Progenitor cell of endocrine pancreas (in vitro differentiated cells): Measurements from ENCODE around the gene ITLN2. TPM values are rescaled to one million over a fixed set of nuclear protein-coding genes. Genes with fewer than 3 reads are reported as not detected.
"Not testable (repeated sequence)": the region's sequence is repeated elsewhere in the genome, so short reads cannot be mapped to it uniquely, and the experiment has no call there.

Source experiments
- DNase-seq: peaks from one replicate; pipeline ENCODE4 v3.0.0; 2021; ENCODE audit warnings: low spot score; ENCODE audit not compliant: unreplicated experiment
- H3K27ac Mint-ChIP-seq: 2 replicates; pipeline ENCODE4 v1.8.0; 2021; ENCODE audit warnings: mild to moderate bottlenecking, moderate library complexity, mixed read lengths
- H3K27me3 Mint-ChIP-seq: 2 replicates; pipeline ENCODE4 v1.8.0; 2021; ENCODE audit warnings: mixed read lengths
- H3K36me3 Mint-ChIP-seq: 2 replicates; pipeline ENCODE4 v1.8.0; 2022; ENCODE audit warnings: mixed read lengths; ENCODE audit not compliant: insufficient read depth
- H3K4me1 Mint-ChIP-seq: 2 replicates; pipeline ENCODE4 v1.8.0; 2021; ENCODE audit warnings: low read depth, mixed read lengths
- H3K4me3 Mint-ChIP-seq: 2 replicates; pipeline ENCODE4 v1.8.0; 2021; ENCODE audit warnings: low read depth, mild to moderate bottlenecking, moderate library complexity, mixed read lengths
- H3K9me3 Mint-ChIP-seq: 2 replicates; pipeline ENCODE4 v1.8.0; 2021; ENCODE audit warnings: low read depth, mixed read lengths
- total RNA-seq: library from RNA; stranded (reverse); gene quantifications from 2 replicates; pipeline ENCODE4 v1.2.1, GENCODE V29; 2021
- TF ChIP-seq, protein P1 (sequence below): fragments of 200-600 bp; sonication (generic); IDR thresholded peaks from one replicate; pipeline ENCODE4 v1.5.0; 2021; ENCODE audit warnings: antibody characterized with exemption, mild to moderate bottlenecking; ENCODE audit not compliant: unreplicated experiment

Gene ITLN2
- total RNA-seq, 1 donor from 2014 or later, result 1.2 TPM

DNA sequence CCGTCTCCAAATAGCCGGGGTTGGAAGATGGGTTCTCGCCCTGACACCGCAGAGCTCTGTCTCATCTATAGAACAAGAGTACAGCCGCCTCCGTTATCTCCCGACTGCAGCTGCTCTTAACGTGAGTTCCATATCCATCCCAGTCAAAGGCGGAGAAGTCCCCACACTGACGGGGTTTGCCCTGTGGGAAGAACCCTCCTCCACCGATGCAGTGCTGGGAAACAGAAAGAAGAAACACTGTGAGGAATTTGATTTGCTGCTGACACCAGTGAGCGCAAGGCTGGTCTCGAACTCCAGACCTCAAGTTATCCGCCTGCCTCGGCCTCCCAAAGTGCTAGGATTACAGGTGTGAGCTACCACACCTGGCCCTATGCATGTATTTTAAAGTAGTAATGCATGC, 9.5 kb downstream of the ITLN2 start:
- Mint-ChIP-seq H3K27me3 (no peaks in the 10 kb centered on the region), H3K27ac (no peak overlapping the region), H3K4me1 (peaks cover 29% of the 10 kb centered on the region), H3K36me3 (peaks cover 2% of the 10 kb centered on the region), H3K4me3 (no peak overlapping the region), H3K9me3 (peaks cover 6% of the 10 kb centered on the region)
- no peak for DNase-seq
- TF ChIP-seq, protein P1, sequence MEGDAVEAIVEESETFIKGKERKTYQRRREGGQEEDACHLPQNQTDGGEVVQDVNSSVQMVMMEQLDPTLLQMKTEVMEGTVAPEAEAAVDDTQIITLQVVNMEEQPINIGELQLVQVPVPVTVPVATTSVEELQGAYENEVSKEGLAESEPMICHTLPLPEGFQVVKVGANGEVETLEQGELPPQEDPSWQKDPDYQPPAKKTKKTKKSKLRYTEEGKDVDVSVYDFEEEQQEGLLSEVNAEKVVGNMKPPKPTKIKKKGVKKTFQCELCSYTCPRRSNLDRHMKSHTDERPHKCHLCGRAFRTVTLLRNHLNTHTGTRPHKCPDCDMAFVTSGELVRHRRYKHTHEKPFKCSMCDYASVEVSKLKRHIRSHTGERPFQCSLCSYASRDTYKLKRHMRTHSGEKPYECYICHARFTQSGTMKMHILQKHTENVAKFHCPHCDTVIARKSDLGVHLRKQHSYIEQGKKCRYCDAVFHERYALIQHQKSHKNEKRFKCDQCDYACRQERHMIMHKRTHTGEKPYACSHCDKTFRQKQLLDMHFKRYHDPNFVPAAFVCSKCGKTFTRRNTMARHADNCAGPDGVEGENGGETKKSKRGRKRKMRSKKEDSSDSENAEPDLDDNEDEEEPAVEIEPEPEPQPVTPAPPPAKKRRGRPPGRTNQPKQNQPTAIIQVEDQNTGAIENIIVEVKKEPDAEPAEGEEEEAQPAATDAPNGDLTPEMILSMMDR, result no peak

DNA sequence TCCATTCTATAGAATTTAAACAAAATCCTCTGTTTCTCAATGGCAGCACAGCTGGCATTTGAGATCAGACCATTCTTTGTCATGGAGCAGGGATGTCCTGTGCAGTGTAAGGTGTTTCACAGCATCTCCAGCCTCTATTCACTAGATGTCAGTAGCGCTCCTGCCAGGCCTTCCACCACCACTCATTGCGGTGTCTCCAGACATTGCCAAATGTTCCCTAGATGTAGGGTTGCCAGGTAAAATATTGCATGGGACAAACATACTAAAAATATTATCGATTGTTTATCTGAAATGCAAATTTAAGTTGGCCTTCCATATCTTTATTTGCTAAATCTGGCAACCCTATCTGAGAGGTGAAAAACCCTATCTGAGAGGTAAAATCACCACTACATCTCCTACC, 11.7 kb downstream of the ITLN2 start:
- H3K9me3 Mint-ChIP-seq, result peaks cover 13% of the 10 kb centered on the region
- H3K27me3 Mint-ChIP-seq, result no peaks in the 10 kb centered on the region
- TF ChIP-seq, protein P1, result peak; percentile 19
- no peak overlapping the region for H3K27ac Mint-ChIP-seq
- H3K4me1 Mint-ChIP-seq, result peaks cover 13% of the 10 kb centered on the region
- DNase-seq, result no peak
- peaks cover 3% of the 10 kb centered on the region for H3K36me3 Mint-ChIP-seq
- H3K4me3 Mint-ChIP-seq, result no peak overlapping the region

DNA sequence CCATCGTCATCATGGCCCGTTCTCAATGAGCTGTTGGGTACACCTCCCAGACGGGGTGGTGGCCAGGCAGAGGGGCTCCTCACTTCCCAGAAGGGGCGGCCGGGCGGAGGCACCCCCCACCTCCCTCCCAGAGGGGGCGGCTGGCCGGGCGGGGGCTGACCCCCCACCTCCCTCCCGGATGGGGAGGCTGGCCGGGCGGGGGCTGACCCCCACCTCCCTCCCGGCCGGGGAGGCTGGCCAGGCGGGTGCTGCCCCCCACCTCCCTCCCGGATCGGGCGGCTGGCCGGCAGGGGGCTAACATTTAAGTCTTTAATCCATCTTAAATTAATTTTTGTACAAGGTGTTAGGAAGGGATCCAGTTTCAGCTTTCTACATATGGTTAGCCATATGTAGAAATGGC, 17.9 kb downstream of the ITLN2 start:
- H3K27ac Mint-ChIP-seq, H3K4me3 Mint-ChIP-seq, H3K36me3 Mint-ChIP-seq, H3K4me1 Mint-ChIP-seq, H3K27me3 Mint-ChIP-seq, DNase-seq: not testable (repeated sequence)
- peaks cover 27% of the 10 kb centered on the region for H3K9me3 Mint-ChIP-seq

DNA sequence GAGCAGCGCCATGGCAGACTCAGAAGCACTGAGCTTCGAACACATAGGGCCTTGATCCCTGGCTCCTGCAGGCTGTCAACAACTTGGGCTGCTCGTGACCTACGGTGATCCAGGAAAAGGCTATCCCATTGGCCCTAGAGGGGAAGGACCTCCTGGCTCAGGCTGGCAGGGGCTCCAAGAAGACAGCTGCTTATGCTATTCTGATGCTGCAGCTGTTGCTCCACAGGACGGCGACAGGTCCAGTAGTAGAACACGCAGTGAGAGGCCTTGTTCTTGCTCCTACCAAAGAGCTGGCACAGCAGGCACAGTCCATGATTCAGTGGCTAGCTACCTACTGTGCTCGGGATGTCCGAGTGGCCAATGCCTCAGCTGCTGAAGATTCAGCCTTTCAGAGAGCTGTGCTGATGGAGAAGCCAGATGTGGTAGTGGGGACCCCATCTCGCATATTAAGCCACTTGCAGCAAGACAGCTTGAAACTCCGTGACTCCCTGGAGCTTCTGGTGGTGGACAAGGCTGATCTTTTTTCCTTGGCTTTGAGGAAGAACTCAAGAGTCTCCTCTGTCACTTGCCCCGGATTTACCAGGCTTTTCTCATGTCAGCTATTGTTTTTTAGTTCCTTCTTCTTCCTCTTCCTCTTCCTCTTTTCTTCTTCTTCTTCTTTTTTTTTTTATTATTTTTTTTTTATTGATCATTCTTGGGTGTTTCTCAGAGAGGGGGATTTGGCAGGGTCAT, 18.9 kb downstream of the ITLN2 start:
- no peak overlapping the region for H3K27ac Mint-ChIP-seq
- no peak for DNase-seq
- H3K9me3 Mint-ChIP-seq, result peaks cover 27% of the 10 kb centered on the region
- no peaks in the 10 kb centered on the region for H3K4me1 Mint-ChIP-seq
- H3K4me3 Mint-ChIP-seq, result no peak overlapping the region
- peaks cover 3% of the 10 kb centered on the region for H3K36me3 Mint-ChIP-seq
- no peaks in the 10 kb centered on the region for H3K27me3 Mint-ChIP-seq
- TF ChIP-seq, protein P1, result no peak

DNA sequence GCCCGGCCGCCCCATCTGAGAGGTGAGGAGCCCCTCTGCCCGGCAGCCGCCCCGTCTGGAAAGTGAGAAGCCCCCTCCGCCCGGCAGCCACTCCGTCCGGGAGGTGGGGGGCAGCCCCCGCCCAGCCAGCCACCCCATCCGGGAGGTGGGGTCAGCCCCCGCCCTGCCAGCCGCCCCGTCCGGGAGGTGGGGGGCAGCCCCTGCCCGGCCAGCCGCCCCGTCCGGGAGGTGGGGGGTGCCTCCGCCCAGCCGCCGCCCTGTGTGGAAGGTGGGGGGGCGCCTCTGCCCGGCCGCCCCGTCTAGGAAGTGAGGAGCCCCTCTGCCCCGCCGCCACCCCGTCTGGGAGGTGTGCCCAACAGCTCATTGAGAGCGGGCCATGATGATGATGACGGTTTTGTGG, 21.3 kb downstream of the ITLN2 start:
- not testable (repeated sequence) for H3K4me3 Mint-ChIP-seq, H3K27me3 Mint-ChIP-seq, H3K4me1 Mint-ChIP-seq, H3K36me3 Mint-ChIP-seq, DNase-seq
- peaks cover 16% of the 10 kb centered on the region for H3K9me3 Mint-ChIP-seq
- H3K27ac Mint-ChIP-seq, result peak overlapping the region; percentile 16

DNA sequence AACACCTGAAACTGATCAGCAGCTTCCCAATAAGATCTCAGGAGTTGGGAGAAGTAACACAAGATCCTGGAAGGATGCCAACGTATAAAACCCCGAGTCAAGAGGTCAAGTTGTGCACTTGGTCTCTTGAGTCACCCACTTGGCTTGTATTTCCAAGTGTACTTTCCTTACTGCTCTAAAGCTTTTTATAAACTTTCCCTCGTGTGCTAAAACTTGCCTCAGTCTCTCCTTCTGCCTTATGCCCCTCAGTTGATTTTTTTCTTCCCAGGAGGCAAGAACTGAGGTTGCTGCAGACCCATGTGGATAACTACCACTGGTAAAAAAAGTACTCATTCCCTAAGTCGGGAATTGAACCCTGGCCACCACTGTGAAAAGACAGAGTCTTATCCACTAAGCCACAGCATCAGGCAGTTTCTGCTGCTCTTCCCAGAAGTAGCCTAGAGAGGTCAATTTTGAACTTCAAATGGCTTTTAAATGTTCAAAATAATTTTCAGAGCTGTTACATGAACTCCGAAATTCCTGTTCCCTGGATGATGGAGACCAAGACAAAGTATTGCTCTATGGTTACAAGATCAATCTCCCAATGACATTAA, 28.9 kb downstream of the ITLN2 start:
- Mint-ChIP-seq H3K4me3 (no peak overlapping the region), H3K27ac (peak overlapping the region; percentile 24), H3K36me3 (peaks cover 6% of the 10 kb centered on the region), H3K9me3 (peaks cover 35% of the 10 kb centered on the region), H3K27me3 (no peaks in the 10 kb centered on the region), H3K4me1 (no peaks in the 10 kb centered on the region)
- DNase-seq, result no peak
- TF ChIP-seq, protein P1, result no peak
